Measurements from ENCODE around the gene HS3ST6. TPM values are rescaled to one million over a fixed set of nuclear protein-coding genes. Genes with fewer than 3 reads are reported as not detected.

Gene HS3ST6
- total RNA-seq, 3 donors from 2014 or later (not counting 1 experiment from before 2014, with no cell fraction given): not detected

DNA sequence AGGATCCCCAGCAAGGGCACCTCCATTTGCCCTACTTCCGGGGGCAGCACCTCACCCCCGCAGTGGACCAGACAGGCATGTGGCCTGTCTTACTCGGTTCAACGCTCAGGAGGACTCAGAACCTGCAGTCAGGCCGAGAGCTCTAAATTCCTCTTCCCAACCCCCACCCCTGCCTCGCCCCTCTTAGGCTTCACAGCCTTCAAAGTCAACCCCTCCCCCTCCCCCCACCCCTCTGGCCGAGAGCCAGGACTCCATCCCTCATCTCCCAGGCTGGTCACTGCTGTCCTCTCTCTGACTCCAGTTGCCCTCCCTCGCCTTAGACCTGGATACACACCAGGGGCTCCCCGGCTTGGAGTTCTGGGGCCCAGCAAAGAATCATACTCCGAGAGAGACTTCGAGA is 8.1 kb upstream of the HS3ST6 start:
- H3K36me3 Mint-ChIP-seq: no peaks in the 10 kb centered on the region
- H3K4me1 ChIP-seq (ENCODE audit: control insufficient read depth, insufficient read depth, low read length): peaks cover 14% of the 10 kb centered on the region
- H3K27me3 Mint-ChIP-seq (ENCODE audit: low read depth in 2 of 2): peaks cover 23% of the 10 kb centered on the region in 2 donors
- no peaks in the 10 kb centered on the region for H3K9me3 Mint-ChIP-seq
- no peaks in the 10 kb centered on the region for H3K36me3 ChIP-seq (ENCODE audit: control insufficient read depth, insufficient read depth, low read length)
- no peak overlapping the region for H3K4me3 ChIP-seq (ENCODE audit: low read length)
- peaks cover 9% of the 10 kb centered on the region for H3K27me3 ChIP-seq (ENCODE audit: control insufficient read depth, insufficient read depth, low read length)
- intact Hi-C loops (cut with micrococcal nuclease): loop anchor here (10.0 kb wide), 1 partner anchor 151 kb away; the partner anchor contains the start of genes EME2, MRPS34 and NME3
- no peak overlapping the region for H3K27ac ChIP-seq (ENCODE audit: low read length)
- TF ChIP-seq, protein P1, sequence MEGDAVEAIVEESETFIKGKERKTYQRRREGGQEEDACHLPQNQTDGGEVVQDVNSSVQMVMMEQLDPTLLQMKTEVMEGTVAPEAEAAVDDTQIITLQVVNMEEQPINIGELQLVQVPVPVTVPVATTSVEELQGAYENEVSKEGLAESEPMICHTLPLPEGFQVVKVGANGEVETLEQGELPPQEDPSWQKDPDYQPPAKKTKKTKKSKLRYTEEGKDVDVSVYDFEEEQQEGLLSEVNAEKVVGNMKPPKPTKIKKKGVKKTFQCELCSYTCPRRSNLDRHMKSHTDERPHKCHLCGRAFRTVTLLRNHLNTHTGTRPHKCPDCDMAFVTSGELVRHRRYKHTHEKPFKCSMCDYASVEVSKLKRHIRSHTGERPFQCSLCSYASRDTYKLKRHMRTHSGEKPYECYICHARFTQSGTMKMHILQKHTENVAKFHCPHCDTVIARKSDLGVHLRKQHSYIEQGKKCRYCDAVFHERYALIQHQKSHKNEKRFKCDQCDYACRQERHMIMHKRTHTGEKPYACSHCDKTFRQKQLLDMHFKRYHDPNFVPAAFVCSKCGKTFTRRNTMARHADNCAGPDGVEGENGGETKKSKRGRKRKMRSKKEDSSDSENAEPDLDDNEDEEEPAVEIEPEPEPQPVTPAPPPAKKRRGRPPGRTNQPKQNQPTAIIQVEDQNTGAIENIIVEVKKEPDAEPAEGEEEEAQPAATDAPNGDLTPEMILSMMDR (IDR thresholded peaks at IDR 0.05): no peak
- DNase-seq: no peak
- H3K9me3 ChIP-seq (ENCODE audit: control insufficient read depth, insufficient read depth, low read length): no peaks in the 10 kb centered on the region
- no peaks in the 10 kb centered on the region for H3K4me1 Mint-ChIP-seq
- no peak overlapping the region for H3K4me3 Mint-ChIP-seq
- no peak overlapping the region for H3K27ac Mint-ChIP-seq
- 79% methylated on average over 9 of the region's 11 CpGs for WGBS (ENCODE audit: insufficient coverage)
- ATAC-seq: no peak

GRCh38 chr16:1924095-1924494 is 5.9 kb upstream of the HS3ST6 start:
- intact Hi-C loops (cut with micrococcal nuclease): loop anchor here (10.0 kb wide), 1 partner anchor 149 kb away; the partner anchor contains the start of genes EME2, MRPS34 and NME3
- DNase-seq (no peak), ATAC-seq (no peak)
- no peaks in the 10 kb centered on the region for H3K9me3 ChIP-seq (ENCODE audit: control insufficient read depth, insufficient read depth, low read length)
- Mint-ChIP-seq H3K4me1 (no peaks in the 10 kb centered on the region), H3K36me3 (no peaks in the 10 kb centered on the region), H3K27me3 (ENCODE audit: low read depth in 2 of 2) (peaks cover 32% of the 10 kb centered on the region in 2 donors), H3K27ac (no peak overlapping the region), H3K4me3 (no peak overlapping the region), H3K9me3 (no peaks in the 10 kb centered on the region)
- no peak overlapping the region for H3K27ac ChIP-seq (ENCODE audit: low read length)
- no peak overlapping the region for H3K4me3 ChIP-seq (ENCODE audit: low read length)
- H3K4me1 ChIP-seq (ENCODE audit: control insufficient read depth, insufficient read depth, low read length): peaks cover 5% of the 10 kb centered on the region
- H3K27me3 ChIP-seq (ENCODE audit: control insufficient read depth, insufficient read depth, low read length): peaks cover 19% of the 10 kb centered on the region
- H3K36me3 ChIP-seq (ENCODE audit: control insufficient read depth, insufficient read depth, low read length): no peaks in the 10 kb centered on the region
- 85% methylated on average over 5 of the region's 5 CpGs for WGBS (ENCODE audit: insufficient coverage)
- TF ChIP-seq, protein P1 (IDR thresholded peaks at IDR 0.05): no peak

DNA sequence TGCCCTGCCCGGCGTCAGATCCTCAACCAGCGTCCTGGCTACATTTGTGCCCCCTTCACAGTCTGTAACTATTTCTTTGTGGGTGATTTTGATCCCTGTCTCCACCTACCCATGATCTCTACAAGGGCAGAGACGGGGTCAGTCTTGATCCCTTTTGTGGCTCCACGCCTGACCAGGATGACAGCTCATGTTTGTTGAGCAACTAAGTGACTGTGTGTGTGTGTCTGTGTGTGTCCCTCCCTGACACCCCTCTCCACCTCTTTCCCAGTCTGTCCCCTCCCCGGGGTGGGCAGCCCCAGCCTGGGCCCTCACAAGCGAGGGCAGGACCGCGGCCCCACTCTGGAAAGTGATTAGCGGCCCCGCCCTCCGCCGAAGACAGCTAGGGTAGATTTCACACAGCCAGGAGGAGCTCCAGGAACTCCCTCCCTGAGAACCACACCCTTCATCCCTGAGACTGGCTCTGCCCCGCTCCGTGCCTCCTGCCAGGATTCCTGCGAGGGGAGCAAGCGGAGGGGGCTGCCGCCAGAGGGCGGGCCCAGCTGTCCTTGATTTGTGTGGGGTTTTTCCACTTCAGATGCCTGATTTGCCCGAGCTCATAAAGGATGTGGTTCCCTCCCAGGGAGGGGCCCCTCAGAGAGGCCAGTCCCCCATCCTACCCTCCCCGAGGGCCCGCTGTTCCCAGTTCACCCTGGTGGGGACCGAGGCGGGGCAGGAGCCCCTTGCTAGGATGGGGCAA is 5.3 kb upstream of the HS3ST6 start:
- H3K27me3 ChIP-seq (ENCODE audit: control insufficient read depth, insufficient read depth, low read length): peaks cover 21% of the 10 kb centered on the region
- intact Hi-C loops (cut with micrococcal nuclease): loop anchor here (10.0 kb wide), 1 partner anchor 149 kb away; the partner anchor contains the start of genes EME2, MRPS34 and NME3
- peaks cover 32 to 35% of the 10 kb centered on the region in 2 donors for H3K27me3 Mint-ChIP-seq (ENCODE audit: low read depth in 2 of 2)

More for the DNA sequence above, 5.3 kb upstream of the HS3ST6 start:
- ATAC-seq: no peak
- Histone ChIP-seq H3K36me3 (ENCODE audit: control insufficient read depth, insufficient read depth, low read length) (no peaks in the 10 kb centered on the region), H3K27ac (ENCODE audit: low read length) (no peak overlapping the region), H3K4me3 (ENCODE audit: low read length) (no peak overlapping the region), H3K4me1 (ENCODE audit: control insufficient read depth, insufficient read depth, low read length) (peaks cover 3% of the 10 kb centered on the region), H3K9me3 (ENCODE audit: control insufficient read depth, insufficient read depth, low read length) (no peaks in the 10 kb centered on the region)
- Mint-ChIP-seq H3K27ac (no peak overlapping the region), H3K4me3 (no peak overlapping the region), H3K9me3 (no peaks in the 10 kb centered on the region), H3K36me3 (no peaks in the 10 kb centered on the region), H3K4me1 (no peaks in the 10 kb centered on the region)
- WGBS (ENCODE audit: insufficient coverage): 13% methylated on average over 22 of the region's 24 CpGs
- TF ChIP-seq, protein P1 (IDR thresholded peaks at IDR 0.05): no peak
- DNase-seq: peak in 1 of 2 donors; percentile 48

All from natural killer cell (primary cell).